Measurements from ENCODE around the gene SETD2.

- no peak for TF ChIP-seq YY1 (IDR thresholded peaks at IDR 0.05; ENCODE audit: low read depth)
- TF ChIP-seq CREB1 (IDR thresholded peaks at IDR 0.05; ENCODE audit: low read depth), result no peak
- TF ChIP-seq TAF1 (IDR thresholded peaks at IDR 0.05; ENCODE audit: low read depth), result no peak
- no peak for TF ChIP-seq RAD21 (IDR thresholded peaks at IDR 0.05; ENCODE audit: low read depth)
- TF ChIP-seq FOXM1 (IDR thresholded peaks at IDR 0.05; ENCODE audit: borderline replicate concordance, low read depth), result no peak
- no peak for TF ChIP-seq MAX (IDR thresholded peaks at IDR 0.05)
- no peak for TF ChIP-seq CEBPB (IDR thresholded peaks at IDR 0.05)
- no peak for TF ChIP-seq ZBTB7A (IDR thresholded peaks at IDR 0.05; ENCODE audit: low read depth)
- TF ChIP-seq NFIC (IDR thresholded peaks at IDR 0.05), result no peak
- TF ChIP-seq EP300 (IDR thresholded peaks at IDR 0.05; ENCODE audit: borderline replicate concordance), result no peak
- TF ChIP-seq EGR1 (IDR thresholded peaks at IDR 0.05), result no peak
- TF ChIP-seq REST (IDR thresholded peaks at IDR 0.05; ENCODE audit: low read depth), result no peak
- TF ChIP-seq TCF12 (IDR thresholded peaks at IDR 0.05; ENCODE audit: low read depth), result no peak
Observed at GRCh38 chr3:47152578-47152977, 11.3 kb downstream of the SETD2 start.
